ENCODE results near the gene HPSE2. TPM values are rescaled to one million over a fixed set of nuclear protein-coding genes. Genes with fewer than 3 reads are reported as not detected.
A peak's percentile ranks its signal among the peaks of the same experiment; 100 is the strongest.

Gene HPSE2
- total RNA-seq, 1 donor from 2014 or later = not detected

DNA sequence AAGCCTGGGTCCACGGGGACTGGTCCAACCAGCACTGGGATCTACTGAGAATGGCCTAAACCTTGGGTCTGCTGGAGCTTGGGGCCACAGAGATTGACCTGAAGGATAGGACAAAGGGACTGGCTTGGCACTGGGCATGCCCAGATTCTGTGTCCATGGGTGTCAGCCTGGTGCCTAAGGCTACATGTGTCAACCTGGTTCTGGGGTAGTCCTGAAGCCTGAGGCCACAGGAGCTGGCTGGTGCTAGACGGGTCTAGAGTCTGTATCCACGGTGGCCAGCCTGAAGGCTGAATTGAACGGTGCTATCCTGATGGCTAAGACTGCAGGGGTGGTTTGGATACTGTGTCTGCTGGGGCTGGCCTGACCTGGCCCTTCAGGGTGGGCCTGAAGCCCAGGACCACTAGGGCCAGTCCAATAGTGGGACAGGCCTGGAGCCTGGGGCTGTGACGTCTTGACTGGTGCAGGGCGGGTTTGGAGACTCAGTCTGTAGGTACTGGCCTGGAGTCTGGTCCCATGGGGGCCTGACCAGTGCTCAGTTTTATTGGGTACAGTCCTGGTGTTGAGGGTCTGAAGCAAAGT, 636.5 kb downstream of the HPSE2 start:
- Histone ChIP-seq H3K27me3 (ENCODE audit: control insufficient read depth, insufficient read depth, low read length) (no peaks in the 10 kb centered on the region), H3K36me3 (ENCODE audit: control insufficient read depth, insufficient read depth, low read length) (no peaks in the 10 kb centered on the region), H3K4me3 (ENCODE audit: low read depth, low read length) (no peak overlapping the region)
- TF ChIP-seq, protein P1, sequence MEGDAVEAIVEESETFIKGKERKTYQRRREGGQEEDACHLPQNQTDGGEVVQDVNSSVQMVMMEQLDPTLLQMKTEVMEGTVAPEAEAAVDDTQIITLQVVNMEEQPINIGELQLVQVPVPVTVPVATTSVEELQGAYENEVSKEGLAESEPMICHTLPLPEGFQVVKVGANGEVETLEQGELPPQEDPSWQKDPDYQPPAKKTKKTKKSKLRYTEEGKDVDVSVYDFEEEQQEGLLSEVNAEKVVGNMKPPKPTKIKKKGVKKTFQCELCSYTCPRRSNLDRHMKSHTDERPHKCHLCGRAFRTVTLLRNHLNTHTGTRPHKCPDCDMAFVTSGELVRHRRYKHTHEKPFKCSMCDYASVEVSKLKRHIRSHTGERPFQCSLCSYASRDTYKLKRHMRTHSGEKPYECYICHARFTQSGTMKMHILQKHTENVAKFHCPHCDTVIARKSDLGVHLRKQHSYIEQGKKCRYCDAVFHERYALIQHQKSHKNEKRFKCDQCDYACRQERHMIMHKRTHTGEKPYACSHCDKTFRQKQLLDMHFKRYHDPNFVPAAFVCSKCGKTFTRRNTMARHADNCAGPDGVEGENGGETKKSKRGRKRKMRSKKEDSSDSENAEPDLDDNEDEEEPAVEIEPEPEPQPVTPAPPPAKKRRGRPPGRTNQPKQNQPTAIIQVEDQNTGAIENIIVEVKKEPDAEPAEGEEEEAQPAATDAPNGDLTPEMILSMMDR (IDR thresholded peaks at IDR 0.05; ENCODE audit: insufficient read depth, low read length, severe bottlenecking) = no peak
- DNase-seq (ENCODE audit: low read depth) (no peak), FAIRE-seq (no peak)

DNA sequence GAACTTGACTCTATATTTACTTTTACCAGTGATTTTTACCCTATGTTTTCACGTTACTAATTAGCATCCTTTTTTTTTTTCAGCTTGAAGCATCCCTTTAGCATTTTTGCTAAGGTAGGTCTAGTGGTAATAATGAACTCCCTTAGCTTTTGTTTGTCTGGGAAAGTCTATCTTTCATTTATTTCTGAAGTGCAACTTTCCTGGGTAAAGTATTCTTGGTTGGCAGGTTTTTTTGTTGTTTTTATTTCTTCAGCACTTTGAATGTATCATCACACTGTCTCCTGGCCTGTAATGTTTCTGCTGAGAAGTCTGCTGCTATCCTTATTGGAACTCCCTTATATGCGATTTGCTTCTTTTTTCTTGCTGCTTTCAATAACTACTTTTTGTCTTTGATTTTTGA, 639.2 kb downstream of the HPSE2 start:
- no peak overlapping the region for H3K4me3 ChIP-seq (ENCODE audit: low read depth, low read length)
- DNase-seq (ENCODE audit: low read depth) = no peak
- FAIRE-seq = no peak
- no peaks in the 10 kb centered on the region for H3K36me3 ChIP-seq (ENCODE audit: control insufficient read depth, insufficient read depth, low read length)
- H3K27me3 ChIP-seq (ENCODE audit: control insufficient read depth, insufficient read depth, low read length) = no peaks in the 10 kb centered on the region
- TF ChIP-seq, protein P1 (IDR thresholded peaks at IDR 0.05; ENCODE audit: insufficient read depth, low read length, severe bottlenecking) = no peak

DNA sequence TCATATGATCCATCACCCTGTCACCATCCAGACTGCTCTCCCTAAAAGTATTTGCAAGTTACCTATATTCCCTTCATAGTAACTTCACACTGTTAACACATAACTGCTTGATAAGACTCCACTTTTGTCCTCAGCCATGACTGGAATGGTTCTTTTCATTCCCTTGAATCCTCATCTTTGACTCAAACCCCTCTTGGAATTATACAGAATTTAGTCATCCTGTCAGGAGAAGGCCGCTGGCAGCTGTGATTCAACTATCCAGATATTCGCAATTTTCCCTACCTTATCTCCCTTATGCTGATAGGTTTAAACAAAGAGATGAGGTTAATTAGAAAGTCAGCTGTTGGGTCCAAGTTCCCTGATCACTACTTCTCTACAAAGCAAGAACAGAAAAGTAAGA, 646.0 kb downstream of the HPSE2 start:
- Histone ChIP-seq H3K27me3 (ENCODE audit: control insufficient read depth, insufficient read depth, low read length) (no peaks in the 10 kb centered on the region), H3K36me3 (ENCODE audit: control insufficient read depth, insufficient read depth, low read length) (no peaks in the 10 kb centered on the region), H3K4me3 (ENCODE audit: low read depth, low read length) (no peak overlapping the region)
- TF ChIP-seq, protein P1 (IDR thresholded peaks at IDR 0.05; ENCODE audit: insufficient read depth, low read length, severe bottlenecking) = no peak
- FAIRE-seq = no peak
- DNase-seq (ENCODE audit: low read depth) = no peak

DNA sequence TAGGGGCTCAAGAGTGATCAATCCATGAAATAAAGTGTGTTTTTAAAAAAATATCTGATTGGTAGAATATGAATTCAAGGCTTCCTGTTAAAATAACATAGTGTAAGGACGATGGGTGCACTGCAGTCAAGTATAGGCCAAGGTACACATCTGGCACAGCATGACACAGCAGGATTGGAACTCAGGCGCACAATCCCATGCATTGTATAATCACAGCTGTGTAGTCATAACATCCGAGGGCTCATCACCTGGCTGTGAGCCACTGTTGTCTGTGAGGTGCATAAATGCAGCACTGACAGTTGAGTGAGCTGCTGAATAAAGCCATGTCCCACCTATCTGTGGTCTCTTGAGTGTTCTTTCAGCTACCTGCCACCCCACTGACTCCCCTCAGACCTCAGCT, 646.6 kb downstream of the HPSE2 start:
- DNase-seq (ENCODE audit: low read depth) (peak; percentile 23), FAIRE-seq (no peak)
- H3K36me3 ChIP-seq (ENCODE audit: control insufficient read depth, insufficient read depth, low read length) = no peaks in the 10 kb centered on the region
- H3K27me3 ChIP-seq (ENCODE audit: control insufficient read depth, insufficient read depth, low read length) = no peaks in the 10 kb centered on the region
- TF ChIP-seq, protein P1 (IDR thresholded peaks at IDR 0.05; ENCODE audit: insufficient read depth, low read length, severe bottlenecking) = no peak
- H3K4me3 ChIP-seq (ENCODE audit: low read depth, low read length) = no peak overlapping the region

DNA sequence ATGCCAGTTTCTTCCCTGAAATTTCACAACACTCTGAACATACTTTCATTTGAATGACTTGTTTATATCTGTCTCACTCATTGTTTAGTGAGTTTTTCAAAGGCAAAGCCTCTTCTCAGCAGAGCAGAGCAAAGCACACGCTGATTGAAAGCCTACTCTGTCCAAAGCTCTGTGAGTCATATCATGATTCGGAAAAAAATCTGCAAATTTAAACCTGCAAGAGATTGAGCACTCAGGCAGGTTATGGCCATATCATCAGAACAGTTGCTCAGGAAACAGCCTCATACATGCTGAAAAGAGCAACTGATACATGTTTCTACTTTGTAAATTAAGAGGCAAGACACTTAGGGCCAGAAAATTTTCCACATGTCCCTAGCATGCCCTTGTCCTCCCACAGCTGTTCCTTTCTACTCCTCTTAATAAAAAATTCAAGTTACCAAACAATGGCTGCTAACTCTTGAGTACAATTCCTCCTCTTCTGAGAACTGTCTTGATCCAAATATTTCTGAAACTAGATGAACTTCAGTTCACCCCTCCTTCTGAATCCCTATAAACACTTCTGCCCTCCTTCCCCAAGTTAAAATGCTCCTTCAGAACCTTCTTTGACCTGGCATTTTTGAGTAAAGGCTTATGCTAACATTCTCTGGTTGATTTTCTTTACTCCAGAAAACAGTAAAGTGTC, 648.4 kb downstream of the HPSE2 start:
- FAIRE-seq (no peak), DNase-seq (ENCODE audit: low read depth) (peak; percentile 48)
- Histone ChIP-seq H3K27me3 (ENCODE audit: control insufficient read depth, insufficient read depth, low read length) (no peaks in the 10 kb centered on the region), H3K36me3 (ENCODE audit: control insufficient read depth, insufficient read depth, low read length) (no peaks in the 10 kb centered on the region), H3K4me3 (ENCODE audit: low read depth, low read length) (no peak overlapping the region)
- TF ChIP-seq, protein P1 (IDR thresholded peaks at IDR 0.05; ENCODE audit: insufficient read depth, low read length, severe bottlenecking) = no peak

All from bronchial epithelial cell (primary cell).